OCI-LY1 (cell line): Measurements from ENCODE around the gene ARL16.

Source experiments
- H2AFZ ChIP-seq: fragments of 200-600 bp; sonication (generic), shearing (Covaris generic); 2 replicates; pipeline ENCODE4 v1.6.0; 2014; ENCODE audit warnings: antibody characterized with exemption, mild to moderate bottlenecking, low read length
- H3F3A ChIP-seq: fragments of 200-600 bp; sonication (generic), shearing (Covaris generic); 2 replicates; pipeline ENCODE4 v1.6.0; 2014; ENCODE audit warnings: mild to moderate bottlenecking, antibody characterized with exemption, low read length, moderate library complexity; ENCODE audit not compliant: insufficient read depth
- H3K27ac ChIP-seq: fragments of 200-600 bp; sonication (generic); 2 replicates; pipeline ENCODE4 v1.5.1; 2014; ENCODE audit warnings: low read length, mixed run types, mild to moderate bottlenecking, low read depth; ENCODE audit not compliant: poor library complexity, severe bottlenecking
- H3K27me3 ChIP-seq: fragments of 200-600 bp; sonication (generic); 2 replicates; pipeline ENCODE4 v1.6.0; 2014; ENCODE audit warnings: antibody characterized with exemption, mild to moderate bottlenecking, low read length, moderate library complexity; ENCODE audit not compliant: insufficient read depth
- H3K36me3 ChIP-seq: fragments of 200-600 bp; sonication (generic); 2 replicates; pipeline ENCODE4 v1.6.1; 2014; ENCODE audit warnings: mild to moderate bottlenecking, antibody characterized with exemption, low read length, moderate library complexity, mixed read lengths; ENCODE audit not compliant: insufficient read depth
- H3K4me1 ChIP-seq: fragments of 200-600 bp; sonication (generic); 2 replicates; pipeline ENCODE4 v1.5.1; 2014; ENCODE audit warnings: mild to moderate bottlenecking, low read length, moderate library complexity; ENCODE audit not compliant: insufficient read depth, severe bottlenecking
- H3K4me2 ChIP-seq: fragments of 200-600 bp; sonication (generic), shearing (Covaris generic); 2 replicates; pipeline ENCODE4 v1.6.1; 2014; ENCODE audit warnings: low read length
- H3K4me3 ChIP-seq: fragments of 200-600 bp; sonication (generic); 2 replicates; pipeline ENCODE4 v1.5.1; 2014; ENCODE audit warnings: low read length, low read depth, mild to moderate bottlenecking, mixed read lengths; ENCODE audit not compliant: poor library complexity, severe bottlenecking
- H3K79me2 ChIP-seq: fragments of 200-600 bp; shearing (Covaris generic); 2 replicates; pipeline ENCODE4 v1.6.1; 2016; ENCODE audit warnings: mixed run types, low read length, mixed read lengths; ENCODE audit not compliant: insufficient read depth
- H3K9ac ChIP-seq: fragments of 200-600 bp; sonication (generic), shearing (Covaris generic); 2 replicates; pipeline ENCODE4 v1.6.1; 2014; ENCODE audit warnings: mild to moderate bottlenecking, low read length, mixed read lengths
- H3K9me2 ChIP-seq: fragments of 200-600 bp; sonication (generic), shearing (Covaris generic); 2 replicates; pipeline ENCODE4 v1.6.1; 2014; ENCODE audit warnings: low read depth, mild to moderate bottlenecking, low read length, mixed read lengths
- H3K9me3 ChIP-seq: fragments of 200-600 bp; shearing (Covaris generic); 2 replicates; pipeline ENCODE4 v1.6.1; 2014; ENCODE audit warnings: low read length, mixed read lengths
- H4K20me1 ChIP-seq: fragments of 200-600 bp; sonication (generic), shearing (Covaris generic); 2 replicates; pipeline ENCODE4 v1.6.0; 2016; ENCODE audit warnings: mild to moderate bottlenecking, low read length; ENCODE audit not compliant: insufficient read depth
- CTCF ChIP-seq: fragments of 200-600 bp; sonication (generic), shearing (Covaris generic); IDR thresholded peaks from 2 replicates; pipeline ENCODE4 v1.5.1; 2017; ENCODE audit warnings: mild to moderate bottlenecking, antibody characterized with exemption, low read length, moderate library complexity, mixed read lengths
- EZH2 ChIP-seq: fragments of 200-600 bp; sonication (generic), shearing (Covaris generic); IDR thresholded peaks from 2 replicates; pipeline ENCODE4 v1.8.0; 2017; ENCODE audit warnings: borderline replicate concordance, mixed run types, mild to moderate bottlenecking, antibody characterized with exemption, low read length, moderate library complexity, mixed read lengths

Gene ARL16

GRCh38 chr17:81648013-81648706, 35.4 kb downstream of the ARL16 start:
- Histone ChIP-seq H3K4me1 (peaks cover 6% of the 10 kb centered on the region), H3K9me3 (no peaks in the 10 kb centered on the region), H3K4me2 (no peak overlapping the region), H3K9ac (no peak overlapping the region), H2AFZ (no peak overlapping the region), H3K79me2 (no peaks in the 10 kb centered on the region), H3K4me3 (no peak overlapping the region), H4K20me1 (no peaks in the 10 kb centered on the region), H3K27ac (no peak overlapping the region), H3K27me3 (peaks cover 20% of the 10 kb centered on the region), H3F3A (no peaks in the 10 kb centered on the region), H3K36me3 (no peaks in the 10 kb centered on the region; the same call in 1 of the 2 replicates), H3K9me2 (no peaks in the 10 kb centered on the region)
- TF ChIP-seq EZH2, result no peak

GRCh38 chr17:81647640-81648012, 36.0 kb downstream of the ARL16 start:
- no peak overlapping the region for H2AFZ ChIP-seq
- H3F3A ChIP-seq, result no peaks in the 10 kb centered on the region
- H3K27me3 ChIP-seq, result peaks cover 20% of the 10 kb centered on the region
- H4K20me1 ChIP-seq, result no peaks in the 10 kb centered on the region
- H3K27ac ChIP-seq, result no peak overlapping the region
- H3K4me1 ChIP-seq, result peaks cover under 1% of the 10 kb centered on the region
- H3K9me3 ChIP-seq, result no peaks in the 10 kb centered on the region
- no peak for TF ChIP-seq EZH2
- no peak for TF ChIP-seq CTCF
- H3K9ac ChIP-seq, result no peak overlapping the region
- H3K9me2 ChIP-seq, result no peaks in the 10 kb centered on the region
- H3K36me3 ChIP-seq, result no peaks in the 10 kb centered on the region; the same call in 1 of the 2 replicates
- H3K4me3 ChIP-seq, result no peak overlapping the region
- H3K79me2 ChIP-seq, result no peaks in the 10 kb centered on the region
- H3K4me2 ChIP-seq, result no peak overlapping the region

- H2AFZ ChIP-seq, result no peak overlapping the region
- H3K79me2 ChIP-seq, result no peaks in the 10 kb centered on the region
- H3K27me3 ChIP-seq, result peaks cover 20% of the 10 kb centered on the region
- no peaks in the 10 kb centered on the region; the same call in 1 of the 2 replicates for H3K36me3 ChIP-seq
- no peak overlapping the region for H3K9ac ChIP-seq
- no peaks in the 10 kb centered on the region for H3K9me2 ChIP-seq
- H4K20me1 ChIP-seq, result no peaks in the 10 kb centered on the region
- no peak overlapping the region for H3K4me3 ChIP-seq
- H3K27ac ChIP-seq, result no peak overlapping the region
- H3K4me1 ChIP-seq, result no peaks in the 10 kb centered on the region
- H3K9me3 ChIP-seq, result no peaks in the 10 kb centered on the region
- H3F3A ChIP-seq, result no peaks in the 10 kb centered on the region
- H3K4me2 ChIP-seq, result no peak overlapping the region
- no peak for TF ChIP-seq CTCF
- TF ChIP-seq EZH2, result no peak
These were observed 36.6 kb downstream of the ARL16 start for GRCh38 chr17:81646869-81647600.
